Stimulated activated CD4-positive, alpha-beta T cell treated with anti-CD3 and anti-CD28 coated beads, Interleukin-4, amount 100 ng/mL, for 48 hours (primary cell): Measurements from ENCODE around the gene CNTNAP4.
A peak's percentile ranks its signal among the peaks of the same experiment; 100 is the strongest.

Experiments used
- DNase-seq, 2 donors: peaks; one replicate each; pipeline ENCODE4 v3.0.0-alpha.2; 2020; ENCODE audit warnings: low read depth in 2 of 2

Gene CNTNAP4

DNA sequence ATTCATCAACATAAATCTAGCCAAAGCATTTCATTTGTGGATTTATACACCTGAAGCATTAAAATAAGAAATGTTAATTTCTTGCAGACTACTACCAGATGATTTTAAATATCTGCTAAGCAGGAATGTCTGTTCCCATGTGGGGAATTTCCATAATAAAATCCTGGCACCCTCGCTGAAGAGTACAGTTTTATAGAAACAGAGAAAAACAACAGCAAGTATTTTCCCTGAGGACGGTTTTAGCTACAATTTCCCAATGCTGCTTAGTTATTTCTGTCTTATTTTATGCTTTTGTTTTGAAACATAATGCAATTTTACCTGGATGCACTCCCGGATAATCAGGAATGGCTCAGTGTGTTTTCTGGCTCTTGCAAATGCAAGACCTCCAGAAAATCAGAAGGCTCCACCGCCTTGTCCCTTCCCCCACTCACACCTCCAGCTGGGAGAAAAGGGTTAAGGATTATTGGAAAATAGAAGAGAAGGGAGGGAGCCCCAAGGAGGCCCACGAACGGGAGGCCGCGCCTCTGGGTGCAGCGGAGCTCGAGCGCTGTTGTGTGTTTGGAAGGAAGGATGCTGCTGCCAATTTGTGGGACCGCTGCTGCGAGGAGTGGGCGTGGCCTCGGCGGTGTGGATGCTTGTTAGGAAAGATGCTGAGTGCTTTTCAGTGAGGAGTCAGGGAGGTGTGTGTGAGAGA lies at the start of gene CNTNAP4:
Gene CNTNAP4, plus strand, starts transcription at position 657 of the 694 bp plus-strand sequence. CDS start 262 bp downstream, outside the sequence.
- no peak for DNase-seq

DNA sequence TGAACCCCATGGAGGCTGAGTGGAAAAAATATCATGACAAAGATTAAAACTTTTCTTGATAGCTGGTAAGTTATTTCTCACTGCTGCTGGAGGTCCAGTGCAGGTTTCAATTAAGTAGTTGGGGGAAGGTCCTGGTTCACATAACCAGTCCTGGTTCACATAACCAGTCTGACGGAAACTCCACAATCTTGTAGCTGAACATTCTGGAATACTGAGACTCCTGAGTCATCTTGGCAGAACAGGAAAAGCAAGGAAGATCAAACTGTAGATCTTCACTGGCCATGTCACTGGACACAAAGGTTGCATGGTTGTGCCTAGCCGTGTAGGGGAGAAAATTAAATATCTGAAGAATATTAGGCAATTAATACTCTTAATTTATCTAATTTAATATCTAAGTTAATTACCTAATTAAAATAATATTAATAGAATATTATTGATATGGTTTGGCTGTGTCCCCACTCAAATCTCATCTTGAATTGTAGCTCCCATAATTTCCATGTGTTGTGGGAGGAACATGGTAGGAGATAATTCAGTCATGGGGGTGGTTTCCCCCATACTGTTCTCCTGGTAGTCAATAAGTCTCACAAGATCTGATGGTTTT lies 48.6 kb upstream of the CNTNAP4 start:
- DNase-seq = no peak

DNA sequence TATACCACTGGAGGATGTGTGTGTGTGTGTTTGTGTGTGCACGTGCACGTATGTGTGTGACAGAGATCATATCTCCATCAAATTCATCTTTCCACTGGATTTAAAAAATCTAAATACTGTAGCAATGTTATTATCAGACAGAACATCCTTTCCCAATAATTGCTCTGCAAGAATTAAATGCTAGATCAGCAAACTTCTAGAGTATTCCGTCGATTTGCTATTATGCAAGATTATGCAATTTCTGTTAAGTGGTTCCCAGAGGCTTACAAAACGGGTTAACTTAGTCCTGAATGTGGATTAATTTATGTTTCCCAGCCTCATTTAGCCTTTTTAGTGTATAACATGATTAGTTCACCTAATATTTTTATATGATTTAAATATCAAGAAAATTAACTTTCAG lies 44.5 kb upstream of the CNTNAP4 start:
- no peak for DNase-seq

DNA sequence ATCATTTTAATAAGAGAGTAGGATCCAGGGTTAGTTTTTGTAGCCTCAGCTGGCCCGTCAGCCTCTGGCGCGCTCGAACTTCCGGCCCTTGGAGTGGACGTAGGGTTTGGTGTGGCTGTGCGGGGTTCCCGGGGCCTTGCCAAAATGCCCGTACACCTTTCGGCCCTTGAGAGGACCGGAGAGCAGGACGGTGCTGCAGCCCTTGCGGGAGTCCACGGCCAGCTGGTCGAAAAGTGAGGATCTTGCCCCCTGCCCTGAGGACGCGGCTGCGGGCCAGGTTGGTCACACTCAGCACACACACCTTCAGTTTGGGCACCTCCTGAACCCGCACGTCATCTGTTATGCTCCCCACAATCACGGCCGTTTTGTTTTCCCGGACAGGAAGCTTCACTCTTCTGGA lies 42.2 kb upstream of the CNTNAP4 start:
- DNase-seq = no peak

DNA sequence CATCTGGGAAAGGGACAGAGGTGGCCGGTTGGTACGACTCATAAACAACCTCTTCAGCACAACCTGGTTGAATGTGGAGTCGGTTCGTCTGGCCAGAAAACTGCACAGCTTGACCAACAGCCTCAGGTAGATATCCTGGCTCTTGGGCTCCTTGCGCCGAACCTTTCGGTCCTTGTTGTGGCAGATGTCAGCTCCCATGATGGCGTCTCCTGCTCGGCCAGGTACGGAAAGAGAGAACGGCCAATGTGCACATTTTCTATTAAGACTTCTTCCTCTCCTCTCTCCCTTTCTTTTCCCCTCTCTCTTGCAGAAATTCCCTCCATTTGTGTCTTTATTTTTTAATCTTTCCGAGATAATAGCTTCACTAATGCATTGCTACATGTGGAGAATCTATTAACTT lies 41.8 kb upstream of the CNTNAP4 start:
- DNase-seq = no peak

DNA sequence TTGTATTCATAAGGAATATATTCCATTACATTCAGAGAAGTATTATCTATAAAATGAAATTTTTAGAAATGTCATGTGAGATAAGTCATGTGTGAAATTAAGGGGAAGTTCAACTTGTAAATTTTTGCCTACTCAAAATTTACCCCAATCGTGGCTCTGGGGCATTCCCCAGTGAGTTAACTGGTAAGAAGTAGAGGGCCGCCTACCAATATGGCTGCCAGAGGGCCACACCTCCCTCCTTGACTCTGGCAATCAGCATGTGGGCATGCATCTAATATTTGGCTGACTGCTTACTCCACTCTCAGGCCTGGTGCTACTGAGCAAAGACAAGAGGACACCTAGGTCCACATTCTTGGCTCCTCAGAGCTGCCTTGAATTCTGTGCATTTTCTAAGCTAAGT lies 39.7 kb upstream of the CNTNAP4 start:
- DNase-seq = no peak

DNA sequence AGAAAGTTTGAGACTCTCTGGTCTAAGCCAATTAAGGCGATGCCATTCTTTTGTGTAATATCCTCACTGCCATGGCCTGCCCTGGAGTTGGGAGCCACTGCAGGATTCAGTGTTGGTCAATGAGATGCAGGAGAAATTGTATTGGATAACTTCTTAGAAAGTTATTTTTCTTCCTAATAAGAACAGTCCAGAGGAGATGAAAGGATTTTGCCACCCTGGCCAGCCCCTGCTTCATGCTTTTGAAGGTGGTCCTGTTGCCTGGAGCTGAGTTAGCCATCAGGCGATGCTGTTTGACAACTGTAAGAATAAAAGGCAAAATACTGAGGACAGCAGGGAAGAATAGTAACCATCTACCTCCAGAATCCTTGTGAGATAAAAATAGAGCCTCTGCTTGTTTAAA lies 35.4 kb upstream of the CNTNAP4 start:
- no peak for DNase-seq

DNA sequence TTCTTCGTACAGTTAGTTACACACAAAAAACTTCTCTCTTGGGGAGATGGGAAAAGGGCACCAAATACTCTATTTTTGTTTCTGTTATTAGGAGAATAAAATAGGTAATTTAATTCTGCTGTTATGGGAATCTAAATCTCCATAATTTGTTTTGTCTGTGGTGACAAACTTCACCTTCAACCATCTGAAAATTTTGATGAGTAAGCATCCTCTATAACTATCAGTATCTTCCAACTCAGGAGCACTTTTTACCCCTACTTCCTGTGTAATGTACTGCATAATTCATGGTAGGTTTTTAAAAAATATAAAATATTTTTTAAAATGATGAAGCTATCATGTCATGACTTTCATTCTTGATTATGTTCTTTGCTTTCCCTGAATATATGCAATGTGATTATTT lies 33.6 kb upstream of the CNTNAP4 start:
- DNase-seq = no peak

DNA sequence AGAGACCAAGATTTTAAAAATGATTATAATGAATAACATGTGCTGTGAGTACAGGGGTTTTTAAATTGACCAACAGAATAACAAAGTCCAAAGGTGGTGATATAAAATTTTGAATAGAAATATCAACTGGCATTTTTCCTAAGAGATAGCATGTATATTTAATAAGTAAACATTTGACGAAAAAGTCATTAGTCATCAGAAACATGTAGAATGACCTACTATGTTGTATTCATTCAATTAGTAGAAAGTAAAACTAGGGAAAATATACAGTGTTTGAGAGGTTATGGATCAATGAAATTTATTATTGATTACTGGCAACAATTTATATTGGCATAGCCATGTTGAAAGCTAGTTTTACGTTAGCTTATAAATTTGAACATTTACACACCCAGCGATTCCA lies 30.6 kb upstream of the CNTNAP4 start:
- DNase-seq = no peak

DNA sequence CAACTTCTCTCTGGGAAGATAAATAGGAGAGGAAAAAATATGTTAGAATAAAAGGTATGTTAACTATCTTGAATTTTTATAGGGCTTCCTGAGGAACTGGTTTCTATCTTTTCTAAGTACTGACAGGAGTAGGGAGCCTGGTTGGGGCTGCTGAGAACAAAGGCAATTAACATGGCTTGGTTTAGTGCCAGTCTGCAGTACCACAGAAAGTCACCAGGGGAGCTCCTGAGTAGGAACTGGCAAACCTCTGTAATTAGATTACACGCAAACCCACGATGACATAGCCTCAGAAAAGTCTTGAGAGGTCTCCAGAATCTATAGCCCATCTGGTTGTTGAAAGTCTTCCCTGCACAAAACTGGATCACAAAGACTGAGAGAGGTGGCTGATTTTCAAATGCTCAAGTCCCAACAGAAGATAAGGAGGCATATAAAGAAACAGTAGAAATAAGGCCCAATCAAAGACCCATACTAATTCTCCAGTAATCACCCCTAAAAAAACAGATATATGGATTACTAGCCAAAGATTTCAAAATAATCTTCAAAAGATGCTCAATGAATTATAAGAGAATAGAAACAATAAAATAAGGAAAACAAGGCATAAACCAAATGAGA lies 11.7 kb upstream of the CNTNAP4 start:
- peak; percentile 7 to 25 for DNase-seq

DNA sequence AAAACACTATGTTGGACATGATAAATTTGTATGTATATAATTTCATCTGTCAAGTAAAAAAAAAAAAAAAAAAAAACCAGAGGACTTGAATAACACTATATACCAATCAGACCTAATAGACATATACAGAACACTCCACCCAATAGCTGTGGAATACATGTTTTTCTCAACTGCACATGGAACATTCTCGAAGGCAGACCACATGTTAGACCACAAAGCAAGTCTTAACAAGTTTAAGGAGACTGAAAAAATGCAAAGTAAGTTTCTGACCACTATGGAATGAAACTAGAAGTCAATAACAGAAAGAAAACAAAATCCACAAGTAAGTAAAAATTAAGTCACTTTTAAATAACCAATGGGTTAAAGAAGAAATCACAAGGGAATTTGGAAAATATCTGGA lies 8.4 kb upstream of the CNTNAP4 start:
- DNase-seq = no peak

DNA sequence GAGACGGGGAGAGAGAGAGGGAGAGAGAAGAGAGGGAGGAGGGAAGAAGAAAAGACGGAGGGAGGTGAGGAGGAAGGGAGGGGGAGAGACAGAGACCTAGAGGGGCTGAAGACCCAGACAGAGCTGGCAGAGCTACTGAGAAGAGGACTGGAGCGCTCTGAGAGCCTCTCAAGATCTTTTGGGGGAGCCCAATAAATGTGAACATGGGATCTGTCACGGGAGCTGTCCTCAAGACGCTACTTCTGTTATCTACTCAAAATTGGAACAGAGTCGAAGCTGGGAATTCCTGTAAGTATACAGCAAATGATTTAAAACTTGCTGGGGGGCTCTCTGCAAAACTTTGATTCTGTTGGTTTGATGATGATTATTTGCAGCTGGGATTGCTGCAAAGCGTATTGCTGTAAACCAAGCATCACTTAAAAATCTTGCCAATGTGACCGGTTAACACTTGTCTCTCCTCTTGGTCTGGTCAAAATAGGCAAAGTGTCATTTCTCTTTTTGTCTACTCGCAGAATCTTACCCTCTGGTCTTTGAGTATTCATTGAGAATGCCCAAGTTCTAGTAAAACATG lies 344 bp downstream of the CNTNAP4 start:
- no peak for DNase-seq

DNA sequence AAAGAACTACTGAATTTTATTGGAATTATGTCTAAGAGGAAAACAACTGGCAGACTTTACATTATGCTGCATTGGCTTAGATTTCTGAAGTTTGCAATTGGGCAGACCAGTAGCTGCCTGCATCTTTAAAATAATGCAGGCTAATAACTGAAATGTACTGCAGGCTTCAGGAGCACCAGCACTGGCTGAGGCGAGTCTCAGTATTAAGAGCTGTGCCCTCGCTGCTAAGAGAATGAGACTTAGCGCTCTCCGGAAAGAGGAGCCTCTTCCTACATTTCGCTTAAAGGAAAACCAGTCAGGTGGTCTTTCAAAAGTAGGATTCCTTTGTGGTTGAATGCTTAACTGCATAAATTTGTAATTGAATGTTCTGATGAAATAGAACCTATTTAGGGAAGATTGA lies 885 bp downstream of the CNTNAP4 start:
- DNase-seq = no peak

DNA sequence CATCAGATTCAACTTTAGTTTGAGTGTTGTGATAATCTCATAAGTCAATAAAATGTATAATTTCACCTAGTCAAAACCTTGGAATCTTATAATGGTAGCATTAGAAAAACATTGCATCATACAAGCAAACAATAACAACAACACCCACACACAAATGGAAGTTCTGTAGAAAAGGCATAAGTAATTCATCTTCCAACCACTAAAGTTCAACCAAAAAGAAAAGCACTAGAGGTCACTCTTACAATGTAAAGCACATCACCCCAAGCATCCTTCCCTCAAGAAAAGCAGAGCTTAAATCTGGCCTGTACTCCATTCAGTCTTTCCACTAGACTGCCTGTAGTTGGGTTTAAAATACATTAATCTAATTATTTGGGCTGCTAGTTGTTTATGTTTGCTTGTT lies 1.8 kb downstream of the CNTNAP4 start:
- DNase-seq = no peak

DNA sequence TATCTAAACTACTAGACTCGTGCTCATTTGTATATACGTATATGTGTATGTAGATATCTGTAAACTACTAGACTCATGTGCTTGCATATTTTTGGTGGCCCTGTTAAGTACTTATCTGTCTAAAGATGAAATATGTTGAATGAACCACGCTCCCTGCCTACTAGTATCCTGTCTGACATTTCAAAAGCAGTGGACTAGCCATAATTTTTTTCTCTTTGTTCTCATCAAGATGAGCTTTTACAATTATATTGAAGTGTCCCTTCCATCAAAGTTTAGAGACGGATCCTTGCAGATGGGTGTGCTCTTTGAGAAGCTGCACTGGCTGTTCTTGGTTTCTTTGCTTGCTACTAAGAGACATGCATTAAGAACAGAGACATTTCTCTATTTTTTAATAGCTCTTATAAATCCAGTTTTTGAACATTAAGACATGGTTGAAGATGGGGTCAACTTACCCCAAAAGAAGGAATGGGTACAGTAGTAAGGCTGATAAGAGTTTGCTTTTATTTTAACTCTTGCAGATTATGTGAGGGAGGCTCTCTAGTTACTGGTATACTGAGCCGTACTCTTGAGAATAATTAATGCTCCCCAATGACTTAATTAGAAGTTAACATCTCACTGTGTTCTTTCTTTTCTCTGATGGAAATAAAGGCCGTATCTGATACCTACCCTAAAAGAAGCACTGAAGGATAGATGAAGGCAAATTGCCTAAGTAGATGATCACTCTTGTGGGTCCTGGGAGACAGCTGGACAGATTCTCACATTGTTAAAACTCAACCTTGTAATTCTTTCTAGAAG lies 3.4 kb downstream of the CNTNAP4 start:
- DNase-seq = no peak

DNA sequence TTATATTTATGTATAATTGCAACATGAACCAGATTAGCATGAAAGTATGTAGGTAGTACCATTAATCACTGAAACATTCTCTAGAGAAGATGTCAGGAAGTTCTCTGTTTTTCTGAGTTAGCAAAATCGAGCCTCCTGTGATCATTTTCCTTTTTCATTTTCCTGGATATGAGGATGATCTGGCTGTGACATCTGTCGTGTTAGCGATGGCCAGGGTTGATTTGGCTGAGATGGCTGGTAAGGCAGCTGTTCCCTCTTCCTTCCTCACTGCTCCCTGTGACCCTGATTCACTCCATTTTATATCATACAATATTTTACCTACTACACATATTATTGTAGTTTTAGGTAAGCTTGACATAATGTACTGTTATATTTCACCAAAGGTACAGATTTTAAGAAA lies 10.3 kb downstream of the CNTNAP4 start:
- DNase-seq = no peak

DNA sequence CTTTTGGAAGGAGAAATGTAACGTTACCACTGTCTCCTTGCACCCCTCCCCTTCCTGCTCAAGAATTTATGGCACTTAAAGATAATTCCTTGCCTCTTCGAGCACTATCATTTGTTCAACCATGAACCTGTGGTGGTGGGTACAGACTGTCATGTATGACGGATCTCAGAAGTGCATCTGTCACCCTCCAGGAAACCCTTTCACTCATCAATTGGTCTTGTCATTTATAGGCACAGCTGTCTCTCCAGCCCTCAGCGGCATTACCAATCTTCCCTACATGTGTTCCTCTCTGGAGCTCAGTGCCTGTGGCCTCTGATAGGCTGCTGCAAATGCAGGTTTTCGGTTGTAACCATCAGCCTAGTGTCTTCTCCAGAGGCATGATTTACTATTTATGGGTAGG lies 15.0 kb downstream of the CNTNAP4 start:
- DNase-seq = no peak

DNA sequence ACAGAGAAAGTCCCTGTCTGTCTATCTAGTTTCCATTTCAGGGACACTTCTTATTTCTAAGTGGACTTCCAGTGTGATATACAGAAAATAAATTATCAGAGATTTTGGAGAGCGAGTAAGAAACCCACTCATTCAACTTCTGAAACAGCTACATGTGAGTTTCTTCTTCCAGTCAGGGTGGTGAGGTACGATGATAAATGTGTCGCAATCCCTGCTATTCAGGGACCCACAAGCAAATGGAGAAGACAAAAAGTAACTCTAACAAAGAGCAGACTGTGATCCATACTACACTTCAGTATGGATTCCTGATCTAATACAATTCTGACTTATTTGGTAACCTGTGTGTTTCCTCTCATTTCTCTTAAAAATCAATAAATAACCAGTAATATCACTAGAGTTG lies 16.8 kb downstream of the CNTNAP4 start:
- no peak for DNase-seq

DNA sequence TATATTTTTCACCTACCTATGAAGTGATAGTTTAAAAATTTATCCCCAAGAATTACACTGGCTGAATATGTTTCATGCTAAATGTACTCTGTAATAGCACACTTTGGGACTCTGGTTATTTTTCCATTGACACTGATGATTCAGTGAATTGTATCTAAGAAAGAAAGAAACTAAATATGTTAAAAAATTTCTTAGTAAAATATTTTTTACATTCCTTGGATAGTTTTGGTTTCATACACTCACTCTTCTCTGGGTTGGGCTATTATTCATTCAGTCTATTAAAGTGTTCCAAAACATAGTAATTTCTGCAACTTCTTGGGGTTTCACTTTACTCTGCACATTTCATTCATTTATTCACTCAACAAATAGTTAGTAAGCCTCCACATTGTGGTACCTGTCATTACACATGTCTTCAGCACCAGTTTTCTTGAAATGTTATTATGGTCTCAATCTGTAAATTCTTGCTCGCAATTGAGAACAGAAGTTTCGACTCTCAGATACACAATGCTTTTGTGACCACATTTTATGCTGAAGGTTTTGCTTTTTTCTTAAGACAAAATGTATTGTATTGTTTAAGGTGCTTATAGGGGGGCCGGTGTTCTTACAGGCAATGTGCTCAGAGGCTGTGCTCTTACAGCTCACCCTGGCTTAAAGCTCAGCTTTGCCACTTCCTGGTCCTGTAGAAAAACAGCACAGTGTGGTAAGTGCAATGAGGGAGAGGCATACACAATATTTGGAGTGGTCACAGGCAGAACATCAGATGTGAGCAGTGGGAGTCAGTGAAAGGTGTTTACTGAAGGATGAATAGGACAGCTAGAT lies 17.4 kb downstream of the CNTNAP4 start:
- no peak for DNase-seq

DNA sequence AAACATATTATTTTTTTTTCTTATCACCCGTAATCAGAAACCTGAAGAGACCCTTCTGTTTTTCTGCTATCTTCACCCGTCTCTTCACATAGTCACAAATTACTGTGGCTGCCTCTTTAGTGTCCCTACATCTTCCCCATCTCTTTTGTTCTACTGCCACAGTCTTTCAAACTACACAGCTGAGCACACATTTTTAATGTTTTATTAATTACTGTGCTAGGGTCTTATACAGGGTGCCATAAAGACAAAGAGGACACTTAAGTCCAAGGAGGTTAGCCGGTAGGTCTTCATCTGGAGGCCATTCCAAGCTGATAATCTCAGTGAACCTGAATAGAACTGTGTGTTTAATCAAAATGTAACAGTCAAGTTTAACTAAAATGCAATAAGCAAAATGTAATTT lies 20.7 kb downstream of the CNTNAP4 start:
- DNase-seq = no peak

DNA sequence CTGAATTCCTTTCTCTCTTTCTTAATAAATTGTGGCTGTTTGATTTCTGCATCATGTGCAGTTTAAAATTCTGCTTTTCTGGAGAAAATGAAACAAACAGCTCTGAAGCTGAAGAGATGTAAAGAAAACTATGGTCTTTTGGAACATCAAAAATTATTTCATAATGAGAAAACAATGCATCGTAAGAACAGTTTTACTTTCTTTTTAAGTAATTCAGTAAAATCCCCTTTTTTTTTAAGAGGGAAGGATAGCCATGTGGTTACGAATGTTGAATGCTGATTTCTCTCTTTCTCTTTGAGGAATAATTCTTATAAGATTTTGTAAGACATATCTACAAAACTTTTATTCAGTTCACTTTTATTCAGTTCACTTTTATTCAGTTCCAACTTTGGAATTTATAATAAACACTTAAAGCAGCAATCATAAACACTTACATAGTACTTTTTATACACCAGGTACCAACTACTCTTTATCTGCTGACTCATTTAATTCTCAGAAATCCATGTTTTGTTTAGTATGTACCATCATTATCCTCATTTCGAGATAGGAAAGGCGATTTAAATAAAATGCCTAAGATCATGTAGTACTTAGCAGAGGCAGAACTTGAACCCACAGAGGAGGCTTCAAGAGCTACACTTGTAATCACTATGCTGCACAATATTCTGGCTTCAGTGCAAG lies 26.6 kb downstream of the CNTNAP4 start:
- DNase-seq = no peak
